SK-N-MC (cell line): ENCODE data around the gene NLGN1.

Experiments used
- EZH2 ChIP-seq: fragments of 200-600 bp; sonication (generic); IDR thresholded peaks from one replicate; pipeline ENCODE4 v1.6.1; 2017; ENCODE audit warnings: antibody characterized with exemption
- POLR2AphosphoS5 ChIP-seq: IDR thresholded peaks from 2 replicates; pipeline ENCODE4 v1.6.1; 2012; ENCODE audit warnings: mild to moderate bottlenecking, low read depth, low read length, borderline replicate concordance

DNA sequence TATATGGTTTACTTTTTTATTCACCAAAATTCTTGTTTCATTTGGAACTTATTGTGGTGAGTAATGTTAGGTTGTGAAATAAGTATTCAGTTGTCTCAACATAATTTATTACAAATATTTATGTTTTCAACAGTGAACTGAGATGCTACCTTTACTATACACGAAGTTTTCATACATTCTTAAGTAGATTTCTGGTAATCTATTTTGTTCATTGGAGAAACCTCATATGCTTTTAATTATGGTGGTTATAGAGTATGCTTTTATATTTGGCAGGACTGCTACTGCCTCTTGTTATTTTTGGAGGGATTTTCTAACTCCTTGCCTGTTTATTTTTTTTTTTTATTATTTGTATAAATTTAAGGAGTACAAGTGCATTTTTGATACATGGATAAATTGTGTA lies 253.1 kb downstream of the NLGN1 start:
- no peak for TF ChIP-seq POLR2AphosphoS5
- TF ChIP-seq EZH2, result no peak
